Suprapubic skin (tissue), 4 donors: ENCODE data around the gene TRIM25. TPM values are rescaled to one million over a fixed set of nuclear protein-coding genes. Genes with fewer than 3 reads are reported as not detected.

Experiments used
- DNase-seq, 2 donors: peaks; one replicate each; pipeline ENCODE4 v3.0.0-alpha.2; 2019; ENCODE audit warnings: low spot score in 2 of 2
- H3K27ac ChIP-seq: fragments of 200-600 bp; sonication (generic); one replicate; pipeline ENCODE4 v1.5.1; 2019
- H3K27me3 ChIP-seq: fragments of 200-600 bp; sonication (generic); one replicate; pipeline ENCODE4 v1.5.1; 2019
- H3K36me3 ChIP-seq: fragments of 200-600 bp; sonication (generic); one replicate; pipeline ENCODE4 v1.5.1; 2019
- H3K4me1 ChIP-seq: fragments of 200-600 bp; sonication (generic); one replicate; pipeline ENCODE4 v1.5.1; 2019
- H3K4me3 ChIP-seq: fragments of 200-600 bp; sonication (generic); one replicate; pipeline ENCODE4 v1.5.1; 2019; ENCODE audit warnings: mild to moderate bottlenecking
- H3K9me3 ChIP-seq: fragments of 200-600 bp; sonication (generic); one replicate; pipeline ENCODE4 v1.5.1; 2019
- CTCF ChIP-seq, 2 donors: fragments of 200-600 bp in 1 of 2; fragments of 450-650 bp in 1 of 2; sonication (generic) in 1 of 2; IDR thresholded peaks; one replicate each; pipeline ENCODE4 v1.5.1; 2016 to 2019; ENCODE audit warnings: antibody characterized with exemption in 2 of 2, mild to moderate bottlenecking in 1 of 2, moderate library complexity in 1 of 2
- EP300 ChIP-seq: sonication (generic); formaldehyde crosslinking; IDR thresholded peaks from one replicate; pipeline ENCODE4 v1.6.1; 2017; ENCODE audit warnings: antibody characterized with exemption
- POLR2A ChIP-seq, 2 donors: fragments of 450-650 bp; IDR thresholded peaks; one replicate each; pipeline ENCODE4 v1.6.1; 2017; ENCODE audit warnings: antibody characterized with exemption in 2 of 2, mild to moderate bottlenecking in 2 of 2, moderate library complexity in 2 of 2
- POLR2AphosphoS5 ChIP-seq, 3 donors: sonication (generic); formaldehyde crosslinking; IDR thresholded peaks; one replicate each; pipeline ENCODE4 v1.6.1; 2017; ENCODE audit warnings: antibody characterized with exemption in 3 of 3
- WGBS: methylation state at CpG from one replicate; pipeline ENCODE4 v1.1.5; 2018; 5-methylcytosine and 5-hydroxymethylcytosine counted together
- total RNA-seq, 4 donors: library from RNA; depleted of rRNA; stranded (reverse); fragments of >200 nt; gene quantifications; one replicate each; pipeline ENCODE4 v1.1.0, GENCODE V29; 2016

The TRIM25 gene
- total RNA-seq, 4 donors from 2014 or later, result 39.2 to 175 (median 55.9) TPM

GRCh38 chr17:56899403-56899802 is 14.4 kb downstream of the TRIM25 start:
- H3K27ac ChIP-seq, result no peak overlapping the region
- H3K4me3 ChIP-seq, result no peak overlapping the region
- 95% methylated on average over 7 of the region's 7 CpGs for WGBS
- H3K4me1 ChIP-seq, result no peaks in the 10 kb centered on the region
- no peaks in the 10 kb centered on the region for H3K9me3 ChIP-seq
- peak in 1 of 2 donors; percentile 68 for DNase-seq
- no peak for TF ChIP-seq POLR2A (IDR thresholded peaks at IDR 0.05)
- TF ChIP-seq POLR2AphosphoS5 (IDR thresholded peaks at IDR 0.05), result no peak
- TF ChIP-seq EP300, result no peak
- no peak for TF ChIP-seq CTCF (IDR thresholded peaks at IDR 0.05)
- no peaks in the 10 kb centered on the region for H3K27me3 ChIP-seq
- peaks cover 97% of the 10 kb centered on the region for H3K36me3 ChIP-seq

GRCh38 chr17:56898874-56899273 is 15.0 kb downstream of the TRIM25 start:
- DNase-seq, result peak in 1 of 2 donors; percentile 61
- H3K27ac ChIP-seq, result no peak overlapping the region
- H3K4me1 ChIP-seq, result no peaks in the 10 kb centered on the region
- no peaks in the 10 kb centered on the region for H3K27me3 ChIP-seq
- H3K4me3 ChIP-seq, result no peak overlapping the region
- TF ChIP-seq POLR2AphosphoS5 (IDR thresholded peaks at IDR 0.05) (no peak), POLR2A (IDR thresholded peaks at IDR 0.05) (no peak), CTCF (IDR thresholded peaks at IDR 0.05) (no peak)
- H3K36me3 ChIP-seq, result peaks cover 97% of the 10 kb centered on the region
- no peaks in the 10 kb centered on the region for H3K9me3 ChIP-seq
- WGBS, result 75% methylated on average over 6 of the region's 9 CpGs

GRCh38 chr17:56897646-56898424 is 16.0 kb downstream of the TRIM25 start:
- H3K9me3 ChIP-seq, result no peaks in the 10 kb centered on the region
- H3K27me3 ChIP-seq, result no peaks in the 10 kb centered on the region
- no peak overlapping the region for H3K4me3 ChIP-seq
- no peak overlapping the region for H3K27ac ChIP-seq
- H3K36me3 ChIP-seq, result peaks cover 97% of the 10 kb centered on the region
- H3K4me1 ChIP-seq, result no peaks in the 10 kb centered on the region
- DNase-seq, result peak in 1 of 2 donors; percentile 50
- WGBS, result 96% methylated on average over 14 of the region's 14 CpGs
- TF ChIP-seq POLR2AphosphoS5 (IDR thresholded peaks at IDR 0.05) (no peak), EP300 (no peak)

GRCh38 chr17:56896968-56897359 is 16.9 kb downstream of the TRIM25 start:
- H3K27ac ChIP-seq, result no peak overlapping the region
- no peaks in the 10 kb centered on the region for H3K27me3 ChIP-seq
- DNase-seq, result no peak
- TF ChIP-seq EP300 (no peak), POLR2A (IDR thresholded peaks at IDR 0.05) (no peak), CTCF (IDR thresholded peaks at IDR 0.05) (no peak), POLR2AphosphoS5 (IDR thresholded peaks at IDR 0.05) (no peak)
- peaks cover 97% of the 10 kb centered on the region for H3K36me3 ChIP-seq
- H3K4me3 ChIP-seq, result no peak overlapping the region
- H3K9me3 ChIP-seq, result no peaks in the 10 kb centered on the region
- 94% methylated on average over 4 of the region's 4 CpGs for WGBS
- H3K4me1 ChIP-seq, result no peaks in the 10 kb centered on the region

GRCh38 chr17:56896217-56896967 is 17.5 kb downstream of the TRIM25 start:
- no peaks in the 10 kb centered on the region for H3K27me3 ChIP-seq
- WGBS, result 66% methylated on average over 3 of the region's 3 CpGs
- TF ChIP-seq EP300 (no peak), CTCF (IDR thresholded peaks at IDR 0.05) (no peak), POLR2AphosphoS5 (IDR thresholded peaks at IDR 0.05) (no peak), POLR2A (IDR thresholded peaks at IDR 0.05) (no peak)
- peaks cover under 1% of the 10 kb centered on the region for H3K4me1 ChIP-seq
- H3K27ac ChIP-seq, result no peak overlapping the region
- H3K4me3 ChIP-seq, result no peak overlapping the region
- peaks cover 97% of the 10 kb centered on the region for H3K36me3 ChIP-seq
- no peaks in the 10 kb centered on the region for H3K9me3 ChIP-seq
- DNase-seq, result no peak
